HEK293 (cell line): ENCODE results near the gene PTP4A1.

Experiments
- CTCF ChIA-PET: fragments of 350-600 bp; formaldehyde crosslinking; extraction: SDS; loops from one replicate; lab custom pipeline; 2021; ENCODE audit warnings: antibody characterized with exemption; lab: Yijun Ruan, JAX
- POLR2A ChIA-PET: fragments of 300-600 bp; formaldehyde crosslinking; extraction: SDS; loops from one replicate; lab custom pipeline; 2020; ENCODE audit warnings: antibody characterized with exemption, inconsistent platforms; lab: Yijun Ruan, JAX
- H3K27ac ChIP-seq: fragments of 200-500 bp; sonication (Bioruptor generic); 2 replicates; pipeline ENCODE4 v1.5.1; 2014; ENCODE audit warnings: low read depth, low read length, control low read depth, inconsistent platforms; ENCODE audit errors: extremely low read depth
- H3K36me3 ChIP-seq, 2 experiments: fragments of 200-500 bp in 1 of 2; sonication (Bioruptor generic) in 1 of 2; 1 replicate in 1 of 2; 2 replicates in 1 of 2; pipeline ENCODE4 v1.5.1; 2014 to 2017; ENCODE audit warnings: inconsistent platforms in 2 of 2, low read length in 2 of 2; ENCODE audit not compliant: control insufficient read depth in 2 of 2, insufficient read depth in 1 of 2
- H3K4me1 ChIP-seq: fragments of 200-500 bp; sonication (Bioruptor generic); 2 replicates; pipeline ENCODE4 v1.5.1; 2014; ENCODE audit warnings: mild to moderate bottlenecking, low read length, inconsistent platforms; ENCODE audit not compliant: control insufficient read depth, insufficient read depth
- H3K4me3 ChIP-seq: 2 replicates; pipeline ENCODE4 v1.5.1; 2011; ENCODE audit warnings: low read depth, mild to moderate bottlenecking, control low read depth, low read length, moderate library complexity
- H3K9me3 ChIP-seq: fragments of 200-500 bp; sonication (Bioruptor generic); 2 replicates; pipeline ENCODE4 v1.5.1; 2014; ENCODE audit warnings: low read depth, low read length, inconsistent platforms; ENCODE audit not compliant: control insufficient read depth, insufficient read depth
- BCL6B ChIP-seq: fragments of 450-650 bp; formaldehyde crosslinking; IDR thresholded peaks from 2 replicates; pipeline ENCODE4 v1.5.1; 2017; ENCODE audit warnings: missing biosample characterization, missing genetic modification characterization
- FEZF1 ChIP-seq: fragments of 450-650 bp; formaldehyde crosslinking; IDR thresholded peaks from 2 replicates; pipeline ENCODE4 v1.5.1; 2016; ENCODE audit warnings: missing biosample characterization, missing genetic modification characterization
- HOXC10 ChIP-seq: sonication (generic); formaldehyde crosslinking; IDR thresholded peaks from 2 replicates; pipeline ENCODE4 v1.8.1; 2023; ENCODE audit warnings: mild to moderate bottlenecking, missing genetic modification reagents
- IKZF3 ChIP-seq: fragments of 450-650 bp; IDR thresholded peaks from 2 replicates; pipeline ENCODE4 v1.5.0; 2018; ENCODE audit warnings: missing biosample characterization, mild to moderate bottlenecking, missing genetic modification characterization, moderate library complexity
- KLF10 ChIP-seq: fragments of 450-650 bp; IDR thresholded peaks from 2 replicates; pipeline ENCODE4 v1.5.1; 2018; ENCODE audit warnings: missing biosample characterization, mild to moderate bottlenecking, missing genetic modification characterization
- KLF7 ChIP-seq: fragments of 450-650 bp; formaldehyde crosslinking; IDR thresholded peaks from 2 replicates; pipeline ENCODE4 v1.5.1; 2016; ENCODE audit warnings: missing biosample characterization, missing genetic modification characterization, borderline replicate concordance
- MEIS1 ChIP-seq: sonication (generic); formaldehyde crosslinking; IDR thresholded peaks from 2 replicates; pipeline ENCODE4 v1.8.1; 2022; ENCODE audit warnings: missing genetic modification reagents, mild to moderate bottlenecking, borderline replicate concordance
- MYNN ChIP-seq: fragments of 450-650 bp; formaldehyde crosslinking; IDR thresholded peaks from 2 replicates; pipeline ENCODE4 v1.5.1; 2016; ENCODE audit warnings: missing biosample characterization, missing genetic modification characterization, borderline replicate concordance
- OSR2 ChIP-seq: fragments of 450-650 bp; formaldehyde crosslinking; IDR thresholded peaks from 2 replicates; pipeline ENCODE4 v1.5.1; 2016; ENCODE audit warnings: missing biosample characterization, missing genetic modification characterization
- PRDM2 ChIP-seq: fragments of 450-650 bp; formaldehyde crosslinking; IDR thresholded peaks from 2 replicates; pipeline ENCODE4 v1.5.1; 2016; ENCODE audit warnings: missing biosample characterization, missing genetic modification characterization, borderline replicate concordance
- PRDM6 ChIP-seq: fragments of 450-650 bp; formaldehyde crosslinking; IDR thresholded peaks from 2 replicates; pipeline ENCODE4 v1.5.1; 2017; ENCODE audit warnings: missing biosample characterization, missing genetic modification characterization
- RBAK ChIP-seq: fragments of 450-650 bp; formaldehyde crosslinking; IDR thresholded peaks from 2 replicates; pipeline ENCODE4 v1.5.1; 2016; ENCODE audit warnings: missing biosample characterization, missing genetic modification characterization
- SCRT2 ChIP-seq: fragments of 450-650 bp; formaldehyde crosslinking; IDR thresholded peaks from 2 replicates; pipeline ENCODE4 v1.5.1; 2016; ENCODE audit warnings: missing biosample characterization, missing genetic modification characterization
- ZIC2 ChIP-seq: fragments of 450-650 bp; formaldehyde crosslinking; IDR thresholded peaks from 2 replicates; pipeline ENCODE4 v1.5.1; 2016; ENCODE audit warnings: missing biosample characterization, missing genetic modification characterization
- ZNF121 ChIP-seq: fragments of 450-650 bp; formaldehyde crosslinking; IDR thresholded peaks from 2 replicates; pipeline ENCODE4 v1.5.1; 2016; ENCODE audit warnings: missing biosample characterization, missing genetic modification characterization
- ZNF19 ChIP-seq: fragments of 450-650 bp; formaldehyde crosslinking; IDR thresholded peaks from 2 replicates; pipeline ENCODE4; 2016; ENCODE audit warnings: missing biosample characterization, missing genetic modification characterization, low read depth
- ZNF350 ChIP-seq: fragments of 450-650 bp; formaldehyde crosslinking; IDR thresholded peaks from 2 replicates; pipeline ENCODE4 v1.5.0; 2017; ENCODE audit warnings: missing biosample characterization, mild to moderate bottlenecking, missing genetic modification characterization
- ZNF366 ChIP-seq: fragments of 450-650 bp; formaldehyde crosslinking; conservative IDR thresholded peaks from 2 replicates; pipeline ENCODE4 v1.5.1; 2016; ENCODE audit warnings: missing biosample characterization, missing genetic modification characterization
- ZNF560 ChIP-seq: fragments of 450-650 bp; formaldehyde crosslinking; IDR thresholded peaks from 2 replicates; pipeline ENCODE4 v1.5.1; 2017; ENCODE audit warnings: missing biosample characterization, missing genetic modification characterization, borderline replicate concordance
- ZNF561 ChIP-seq: fragments of 450-650 bp; IDR thresholded peaks from 2 replicates; pipeline ENCODE4 v1.5.1; 2018; ENCODE audit warnings: missing biosample characterization, missing genetic modification characterization, borderline replicate concordance
- ZNF585B ChIP-seq: fragments of 450-650 bp; formaldehyde crosslinking; IDR thresholded peaks from 2 replicates; pipeline ENCODE4 v1.5.1; 2016; ENCODE audit warnings: missing biosample characterization, missing genetic modification characterization
- ZNF707 ChIP-seq: fragments of 450-650 bp; formaldehyde crosslinking; IDR thresholded peaks from 2 replicates; pipeline ENCODE4 v1.5.1; 2016; ENCODE audit warnings: missing biosample characterization, missing genetic modification characterization
- ZNF777 ChIP-seq: fragments of 450-650 bp; formaldehyde crosslinking; IDR thresholded peaks from 2 replicates; pipeline ENCODE4 v1.5.1; 2017; ENCODE audit warnings: missing biosample characterization, missing genetic modification characterization, borderline replicate concordance
- ZNF843 ChIP-seq: fragments of 450-650 bp; formaldehyde crosslinking; IDR thresholded peaks from 2 replicates; pipeline ENCODE4 v1.5.1; 2016; ENCODE audit warnings: missing biosample characterization, missing genetic modification characterization

Gene PTP4A1

GRCh38 chr6:63537201-63537958, 34.9 kb upstream of the PTP4A1 start:
- POLR2A ChIA-PET, result no interaction called here
- peak overlapping the region; percentile 28; the same call in 1 of the 2 replicates for H3K27ac ChIP-seq
- CTCF ChIA-PET, result interaction anchor here (0.9 to 1.7 kb wide), 3 partner anchors 36 to 185 kb away, joined by 3 to 5 read pairs (median 3); no protein-coding TSS in a partner anchor

More at GRCh38 chr6:63537201-63537958, 34.9 kb upstream of the PTP4A1 start:
- Histone ChIP-seq H3K36me3 (no peaks in the 10 kb centered on the region), H3K4me1 (peaks cover 11% of the 10 kb centered on the region), H3K9me3 (no peaks in the 10 kb centered on the region), H3K4me3 (no peak overlapping the region)
- TF ChIP-seq ZNF585B (tag by site-specific recombination), result peak; percentile 25; the same call in 1 of the 2 replicates
- TF ChIP-seq RBAK (tag by site-specific recombination), result no peak
- TF ChIP-seq ZNF707 (tag by site-specific recombination), result no peak
- TF ChIP-seq MEIS1 (CRISPR knock-in tag), result no peak
- TF ChIP-seq IKZF3 (tag by site-specific recombination), result 0 out of 2 replicates have a peak, but pooled peaks have one; percentile 33
- no peak for TF ChIP-seq MYNN (tag by site-specific recombination)
- TF ChIP-seq OSR2 (tag by site-specific recombination), result peak; percentile 72
- no peak for TF ChIP-seq ZIC2 (tag by site-specific recombination)
- no peak for TF ChIP-seq ZNF19 (tag by site-specific recombination)
- TF ChIP-seq PRDM2 (tag by site-specific recombination), result no peak
- TF ChIP-seq FEZF1 (tag by site-specific recombination), result peak; percentile 45; the same call in 1 of the 2 replicates
- no peak for TF ChIP-seq ZNF560 (tag by site-specific recombination)
- TF ChIP-seq ZNF561 (tag by site-specific recombination), result peak; percentile 25; the same call in 1 of the 2 replicates
- peak; percentile 65; the same call in 1 of the 2 replicates for TF ChIP-seq ZNF350 (tag by site-specific recombination)
- TF ChIP-seq KLF7, result no peak
- TF ChIP-seq ZNF121 (tag by site-specific recombination), result no peak
- TF ChIP-seq ZNF777 (tag by site-specific recombination), result no peak
- TF ChIP-seq KLF10 (tag by site-specific recombination), result peak; percentile 39; the same call in 1 of the 2 replicates
- TF ChIP-seq SCRT2 (tag by site-specific recombination), result peak; percentile 38; the same call in 1 of the 2 replicates
- TF ChIP-seq BCL6B (tag by site-specific recombination), result 0 out of 2 replicates have a peak, but pooled peaks have one; percentile 18
- TF ChIP-seq HOXC10 (CRISPR knock-in tag), result no peak
- 0 out of 2 replicates have a peak, but pooled peaks have one; percentile 16 for TF ChIP-seq ZNF366 (tag by site-specific recombination)
- TF ChIP-seq PRDM6, result peak; percentile 90
- peak; percentile 35; the same call in 1 of the 2 replicates for TF ChIP-seq ZNF843 (tag by site-specific recombination)
